ENCODE data around the gene LILRB1.
"Not testable (repeated sequence)": the region's sequence is repeated elsewhere in the genome, so short reads cannot be mapped to it uniquely, and the experiment has no call there.

LILRB1 gene

GRCh38 chr19:54660964-54661363, 30.7 kb downstream of the LILRB1 start:
- Histone ChIP-seq H3K4me1 (ENCODE audit: control insufficient read depth in 1 of 2, insufficient read depth in 2 of 2, low read length in 2 of 2) (no peaks in the 10 kb centered on the region), H3K4me3 (ENCODE audit: low read depth in 1 of 2, low read length in 2 of 2) (no peak overlapping the region), H3K27me3 (ENCODE audit: control insufficient read depth in 1 of 2, insufficient read depth in 2 of 2, low read length in 2 of 2) (peaks cover 0 to 3% of the 10 kb centered on the region in 2 donors), H3K9ac (ENCODE audit: low read depth in 1 of 2, low read length in 2 of 2) (no peak overlapping the region), H3K9me3 (ENCODE audit: control insufficient read depth in 1 of 2, low read length in 2 of 2) (no peaks in the 10 kb centered on the region), H3K36me3 (ENCODE audit: control insufficient read depth in 1 of 2, insufficient read depth in 2 of 2, low read length in 2 of 2) (no peaks in the 10 kb centered on the region), H3K27ac (ENCODE audit: low read depth, low read length) (no peak overlapping the region)

DNA sequence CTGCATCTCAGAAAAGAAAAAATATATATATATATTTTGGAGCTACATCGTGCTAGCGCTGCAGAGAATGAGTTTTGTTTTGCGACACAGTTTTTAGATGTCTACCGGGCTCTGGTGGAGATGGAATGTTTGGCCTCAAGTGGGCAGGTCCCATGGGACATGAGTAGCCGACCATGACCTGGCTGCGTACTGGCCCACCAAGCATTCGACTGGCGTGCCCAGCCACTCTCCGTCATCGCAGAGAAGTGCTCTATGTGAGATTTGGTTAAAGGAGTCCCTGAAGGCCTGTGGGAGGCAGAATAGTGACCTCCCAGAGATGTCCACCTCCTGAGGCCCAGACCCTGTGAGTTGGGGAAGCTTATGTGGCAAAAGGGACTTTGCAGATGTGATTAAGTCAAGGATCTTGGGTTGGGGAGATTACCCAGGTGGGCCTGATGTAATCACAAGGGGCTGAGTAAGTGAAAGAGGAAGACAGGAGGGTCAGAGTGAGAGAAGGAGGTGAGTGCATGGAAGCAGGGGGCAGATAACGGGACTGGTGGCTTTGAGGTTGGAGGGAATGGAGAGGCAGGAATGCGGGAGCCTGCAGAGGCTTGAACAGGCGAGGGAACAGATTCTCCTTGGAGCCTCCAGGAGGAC, 31.7 kb downstream of the LILRB1 start:
- H3K9ac ChIP-seq (ENCODE audit: low read depth in 1 of 2, low read length in 2 of 2): no peak overlapping the region
- H3K27me3 ChIP-seq (ENCODE audit: control insufficient read depth in 1 of 2, insufficient read depth in 2 of 2, low read length in 2 of 2): peaks cover 0 to 3% of the 10 kb centered on the region in 2 donors
- H3K9me3 ChIP-seq (ENCODE audit: control insufficient read depth in 1 of 2, low read length in 2 of 2): no peaks in the 10 kb centered on the region
- no peaks in the 10 kb centered on the region for H3K4me1 ChIP-seq (ENCODE audit: control insufficient read depth in 1 of 2, insufficient read depth in 2 of 2, low read length in 2 of 2)
- no peaks in the 10 kb centered on the region for H3K36me3 ChIP-seq (ENCODE audit: control insufficient read depth in 1 of 2, insufficient read depth in 2 of 2, low read length in 2 of 2)
- H3K27ac ChIP-seq (ENCODE audit: low read depth, low read length): no peak overlapping the region
- H3K4me3 ChIP-seq (ENCODE audit: low read depth in 1 of 2, low read length in 2 of 2): no peak overlapping the region

DNA sequence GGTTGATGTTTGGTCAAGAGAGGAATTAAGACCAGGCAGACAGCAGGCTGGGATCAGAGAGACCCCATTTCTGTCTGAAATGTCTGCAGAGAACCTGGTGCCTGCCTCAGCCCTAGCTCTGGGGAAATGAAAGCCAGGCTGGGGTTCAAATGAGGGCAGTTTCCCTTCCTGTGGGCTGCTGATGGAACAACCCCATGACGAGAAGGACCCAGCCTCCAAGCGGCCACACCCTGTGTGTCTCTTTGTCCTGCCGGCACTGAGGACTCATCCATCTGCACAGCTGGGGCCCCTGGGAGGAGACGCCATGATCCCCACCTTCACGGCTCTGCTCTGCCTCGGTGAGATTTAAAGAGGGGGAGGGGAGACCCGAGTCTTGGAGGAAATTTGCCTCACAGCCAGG, 32.4 kb downstream of the LILRB1 start, which contains the start of gene LILRB4:
Gene LILRB4 (plus strand): TSS at position 256 of the 400 bp plus-strand sequence. CDS start 49 bp downstream, at position 305.
- no peak within 1 kb of the TSS for H3K27ac ChIP-seq (ENCODE audit: low read depth, low read length)
- no peak within 1 kb of the TSS for H3K4me3 ChIP-seq (ENCODE audit: low read depth in 1 of 2, low read length in 2 of 2)
- H3K9me3 ChIP-seq (ENCODE audit: control insufficient read depth in 1 of 2, low read length in 2 of 2): no peaks in the 10 kb centered on the region

GRCh38 chr19:54665530-54665929, 35.2 kb downstream of the LILRB1 start:
- H3K4me1 ChIP-seq (ENCODE audit: control insufficient read depth in 1 of 2, insufficient read depth in 2 of 2, low read length in 2 of 2): no peaks in the 10 kb centered on the region
- H3K9ac ChIP-seq (ENCODE audit: low read depth in 1 of 2, low read length in 2 of 2): no peak overlapping the region
- H3K4me3 ChIP-seq (ENCODE audit: low read depth in 1 of 2, low read length in 2 of 2): no peak overlapping the region
- no peaks in the 10 kb centered on the region for H3K9me3 ChIP-seq (ENCODE audit: control insufficient read depth in 1 of 2, low read length in 2 of 2)
- H3K27ac ChIP-seq (ENCODE audit: low read depth, low read length): no peak overlapping the region
- no peaks in the 10 kb centered on the region for H3K36me3 ChIP-seq (ENCODE audit: control insufficient read depth in 1 of 2, insufficient read depth in 2 of 2, low read length in 2 of 2)
- H3K27me3 ChIP-seq (ENCODE audit: control insufficient read depth in 1 of 2, insufficient read depth in 2 of 2, low read length in 2 of 2): peaks cover 0 to 3% of the 10 kb centered on the region in 2 donors

More for the DNA sequence above, 32.4 kb downstream of the LILRB1 start, which contains the start of gene LILRB4:
- Histone ChIP-seq H3K36me3 (ENCODE audit: control insufficient read depth in 1 of 2, insufficient read depth in 2 of 2, low read length in 2 of 2) (no peaks in the 10 kb centered on the region), H3K4me1 (ENCODE audit: control insufficient read depth in 1 of 2, insufficient read depth in 2 of 2, low read length in 2 of 2) (no peaks in the 10 kb centered on the region), H3K9ac (ENCODE audit: low read depth in 1 of 2, low read length in 2 of 2) (no peak within 1 kb of the TSS), H3K27me3 (ENCODE audit: control insufficient read depth in 1 of 2, insufficient read depth in 2 of 2, low read length in 2 of 2) (peaks cover 0 to 3% of the 10 kb centered on the region in 2 donors)

DNA sequence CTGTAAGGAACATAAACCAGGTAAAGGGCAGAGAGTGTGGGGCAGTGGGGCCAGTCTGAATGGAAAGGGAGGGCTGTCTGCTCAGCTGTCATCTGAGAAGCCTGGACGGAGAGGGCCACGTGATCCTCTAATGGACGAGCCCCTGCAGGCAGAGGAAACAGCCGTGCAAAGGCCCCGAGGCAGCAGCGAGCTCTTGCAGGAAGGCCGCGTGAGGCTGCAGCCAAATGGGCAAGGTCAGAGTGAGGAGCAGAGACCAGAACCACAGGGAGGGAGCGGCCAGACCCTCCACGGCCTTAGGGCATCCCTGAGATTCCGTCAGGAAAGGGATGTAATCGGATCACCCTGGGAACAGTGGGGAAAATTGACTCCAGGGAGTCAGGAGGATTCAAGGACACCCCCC, 36.9 kb downstream of the LILRB1 start:
- Histone ChIP-seq H3K4me1 (ENCODE audit: control insufficient read depth in 1 of 2, insufficient read depth in 2 of 2, low read length in 2 of 2) (no peaks in the 10 kb centered on the region), H3K27ac (ENCODE audit: low read depth, low read length) (no peak overlapping the region), H3K9ac (ENCODE audit: low read depth in 1 of 2, low read length in 2 of 2) (no peak overlapping the region), H3K27me3 (ENCODE audit: control insufficient read depth in 1 of 2, insufficient read depth in 2 of 2, low read length in 2 of 2) (peaks cover 0 to 3% of the 10 kb centered on the region in 2 donors), H3K9me3 (ENCODE audit: control insufficient read depth in 1 of 2, low read length in 2 of 2) (no peaks in the 10 kb centered on the region), H3K4me3 (ENCODE audit: low read depth in 1 of 2, low read length in 2 of 2) (no peak overlapping the region), H3K36me3 (ENCODE audit: control insufficient read depth in 1 of 2, insufficient read depth in 2 of 2, low read length in 2 of 2) (no peaks in the 10 kb centered on the region)

DNA sequence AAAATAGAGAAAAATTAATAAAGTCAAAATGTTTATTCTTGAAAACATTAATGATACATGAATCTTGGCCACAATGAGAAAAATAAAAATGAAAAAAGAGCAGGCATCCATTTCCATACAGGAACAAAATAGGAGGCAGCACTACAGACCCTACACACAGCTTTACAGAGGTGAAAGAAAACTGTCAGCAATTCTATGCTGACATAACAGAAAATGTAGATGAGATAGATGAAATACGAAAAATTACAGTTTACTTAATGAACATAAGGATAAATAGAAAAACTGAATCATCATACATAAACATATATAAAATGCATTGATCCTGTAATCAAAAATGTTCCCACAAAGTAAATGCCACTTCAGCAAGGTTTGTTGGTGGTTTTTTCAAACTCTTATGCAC, 38.1 kb downstream of the LILRB1 start:
- Histone ChIP-seq H3K9ac (ENCODE audit: low read depth in 1 of 2, low read length in 2 of 2) (no peak overlapping the region), H3K4me3 (ENCODE audit: low read depth in 1 of 2, low read length in 2 of 2) (no peak overlapping the region), H3K36me3 (ENCODE audit: control insufficient read depth in 1 of 2, insufficient read depth in 2 of 2, low read length in 2 of 2) (no peaks in the 10 kb centered on the region), H3K27ac (ENCODE audit: low read depth, low read length) (no peak overlapping the region), H3K9me3 (ENCODE audit: control insufficient read depth in 1 of 2, low read length in 2 of 2) (no peaks in the 10 kb centered on the region), H3K27me3 (ENCODE audit: control insufficient read depth in 1 of 2, insufficient read depth in 2 of 2, low read length in 2 of 2) (no peaks in the 10 kb centered on the region), H3K4me1 (ENCODE audit: control insufficient read depth in 1 of 2, insufficient read depth in 2 of 2, low read length in 2 of 2) (no peaks in the 10 kb centered on the region)

GRCh38 chr19:54670576-54671357, 40.5 kb downstream of the LILRB1 start:
- Histone ChIP-seq H3K4me1 (ENCODE audit: control insufficient read depth in 1 of 2, insufficient read depth in 2 of 2, low read length in 2 of 2) (no peaks in the 10 kb centered on the region), H3K36me3 (ENCODE audit: control insufficient read depth in 1 of 2, insufficient read depth in 2 of 2, low read length in 2 of 2) (no peaks in the 10 kb centered on the region), H3K27ac (ENCODE audit: low read depth, low read length) (no peak overlapping the region), H3K4me3 (ENCODE audit: low read depth in 1 of 2, low read length in 2 of 2) (no peak overlapping the region), H3K27me3 (ENCODE audit: control insufficient read depth in 1 of 2, insufficient read depth in 2 of 2, low read length in 2 of 2) (no peaks in the 10 kb centered on the region), H3K9me3 (ENCODE audit: control insufficient read depth in 1 of 2, low read length in 2 of 2) (no peaks in the 10 kb centered on the region), H3K9ac (ENCODE audit: low read depth in 1 of 2, low read length in 2 of 2) (no peak overlapping the region)

GRCh38 chr19:54673222-54673621, 42.9 kb downstream of the LILRB1 start:
- Histone ChIP-seq H3K27ac (ENCODE audit: low read depth, low read length) (no peak overlapping the region), H3K4me1 (ENCODE audit: control insufficient read depth in 1 of 2, insufficient read depth in 2 of 2, low read length in 2 of 2) (no peaks in the 10 kb centered on the region)

GRCh38 chr19:54674021-54674617, 43.8 kb downstream of the LILRB1 start:
- H3K27ac ChIP-seq (ENCODE audit: low read depth, low read length): no peak overlapping the region
- no peaks in the 10 kb centered on the region for H3K4me1 ChIP-seq (ENCODE audit: control insufficient read depth in 1 of 2, insufficient read depth in 2 of 2, low read length in 2 of 2)
- H3K9ac ChIP-seq (ENCODE audit: low read depth in 1 of 2, low read length in 2 of 2): no peak overlapping the region

More at GRCh38 chr19:54673222-54673621, 42.9 kb downstream of the LILRB1 start:
- Histone ChIP-seq H3K36me3 (ENCODE audit: control insufficient read depth in 1 of 2, insufficient read depth in 2 of 2, low read length in 2 of 2) (no peaks in the 10 kb centered on the region), H3K9ac (ENCODE audit: low read depth in 1 of 2, low read length in 2 of 2) (no peak overlapping the region), H3K27me3 (ENCODE audit: control insufficient read depth in 1 of 2, insufficient read depth in 2 of 2, low read length in 2 of 2) (no peaks in the 10 kb centered on the region), H3K9me3 (ENCODE audit: control insufficient read depth in 1 of 2, low read length in 2 of 2) (no peaks in the 10 kb centered on the region), H3K4me3 (ENCODE audit: low read depth in 1 of 2, low read length in 2 of 2) (no peak overlapping the region)

GRCh38 chr19:54676210-54676834, 46.0 kb downstream of the LILRB1 start:
- H3K27ac ChIP-seq (ENCODE audit: low read depth, low read length); H3K4me1 ChIP-seq (ENCODE audit: control insufficient read depth in 1 of 2, insufficient read depth in 2 of 2, low read length in 2 of 2); H3K9me3 ChIP-seq (ENCODE audit: control insufficient read depth in 1 of 2, low read length in 2 of 2); H3K4me3 ChIP-seq (ENCODE audit: low read depth in 1 of 2, low read length in 2 of 2); H3K27me3 ChIP-seq (ENCODE audit: control insufficient read depth in 1 of 2, insufficient read depth in 2 of 2, low read length in 2 of 2); H3K9ac ChIP-seq (ENCODE audit: low read depth in 1 of 2, low read length in 2 of 2); H3K36me3 ChIP-seq (ENCODE audit: control insufficient read depth in 1 of 2, insufficient read depth in 2 of 2, low read length in 2 of 2): not testable (repeated sequence)

More at GRCh38 chr19:54674021-54674617, 43.8 kb downstream of the LILRB1 start:
- Histone ChIP-seq H3K27me3 (ENCODE audit: control insufficient read depth in 1 of 2, insufficient read depth in 2 of 2, low read length in 2 of 2) (no peaks in the 10 kb centered on the region), H3K36me3 (ENCODE audit: control insufficient read depth in 1 of 2, insufficient read depth in 2 of 2, low read length in 2 of 2) (no peaks in the 10 kb centered on the region), H3K4me3 (ENCODE audit: low read depth in 1 of 2, low read length in 2 of 2) (no peak overlapping the region), H3K9me3 (ENCODE audit: control insufficient read depth in 1 of 2, low read length in 2 of 2) (no peaks in the 10 kb centered on the region)

All from duodenal mucosa (tissue), 2 donors.